ENCODE results near the gene CLIP1. TPM values are rescaled to one million over a fixed set of nuclear protein-coding genes. Genes with fewer than 3 reads are reported as not detected.

The CLIP1 gene
- total RNA-seq, 1 donor from 2014 or later, result 70.0 TPM

DNA sequence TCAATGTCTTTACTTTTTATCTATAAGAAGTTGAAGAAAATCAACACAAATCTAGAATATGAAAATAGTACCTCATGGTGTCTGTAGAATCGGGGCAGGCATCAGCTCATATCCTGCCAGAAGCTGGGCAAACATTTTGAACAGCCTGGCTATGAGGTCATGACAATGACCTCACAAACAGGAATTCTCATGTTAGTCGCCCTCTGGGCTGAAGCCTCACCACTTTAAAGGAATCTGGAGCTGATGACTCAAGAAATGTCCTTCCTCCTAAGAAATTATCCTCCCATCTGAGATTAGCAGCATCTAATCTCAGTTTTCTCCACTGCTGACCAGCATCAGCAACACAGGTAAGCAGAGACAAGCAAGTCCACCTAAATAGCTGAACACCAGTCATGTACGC lies 27.1 kb downstream of the CLIP1 start:
- H4K20me1 ChIP-seq (ENCODE audit: insufficient read depth, low read length), result peaks cover 11% of the 10 kb centered on the region
- peak overlapping the region; percentile 22 for H3K4me2 ChIP-seq (ENCODE audit: low read length)
- peaks cover 19% of the 10 kb centered on the region for H3K4me1 ChIP-seq (ENCODE audit: insufficient read depth, low read length)
- H3K36me3 Mint-ChIP-seq (ENCODE audit: low read depth, unreplicated experiment), result peaks cover 5% of the 10 kb centered on the region
- peak overlapping the region; percentile 29 for H3K4me3 Mint-ChIP-seq (ENCODE audit: unreplicated experiment)
- H3K79me2 ChIP-seq (ENCODE audit: insufficient read depth, low read length), result peaks cover 76% of the 10 kb centered on the region
- H3K9me3 Mint-ChIP-seq (ENCODE audit: unreplicated experiment), result no peaks in the 10 kb centered on the region
- no peaks in the 10 kb centered on the region for H3K27me3 Mint-ChIP-seq (ENCODE audit: low read depth, unreplicated experiment)
- H3K27me3 ChIP-seq (ENCODE audit: insufficient read depth, low read length), result no peaks in the 10 kb centered on the region
- no peak overlapping the region for H3K4me3 ChIP-seq (ENCODE audit: insufficient read depth, low read depth, low read length)
- TF ChIP-seq, protein P1, sequence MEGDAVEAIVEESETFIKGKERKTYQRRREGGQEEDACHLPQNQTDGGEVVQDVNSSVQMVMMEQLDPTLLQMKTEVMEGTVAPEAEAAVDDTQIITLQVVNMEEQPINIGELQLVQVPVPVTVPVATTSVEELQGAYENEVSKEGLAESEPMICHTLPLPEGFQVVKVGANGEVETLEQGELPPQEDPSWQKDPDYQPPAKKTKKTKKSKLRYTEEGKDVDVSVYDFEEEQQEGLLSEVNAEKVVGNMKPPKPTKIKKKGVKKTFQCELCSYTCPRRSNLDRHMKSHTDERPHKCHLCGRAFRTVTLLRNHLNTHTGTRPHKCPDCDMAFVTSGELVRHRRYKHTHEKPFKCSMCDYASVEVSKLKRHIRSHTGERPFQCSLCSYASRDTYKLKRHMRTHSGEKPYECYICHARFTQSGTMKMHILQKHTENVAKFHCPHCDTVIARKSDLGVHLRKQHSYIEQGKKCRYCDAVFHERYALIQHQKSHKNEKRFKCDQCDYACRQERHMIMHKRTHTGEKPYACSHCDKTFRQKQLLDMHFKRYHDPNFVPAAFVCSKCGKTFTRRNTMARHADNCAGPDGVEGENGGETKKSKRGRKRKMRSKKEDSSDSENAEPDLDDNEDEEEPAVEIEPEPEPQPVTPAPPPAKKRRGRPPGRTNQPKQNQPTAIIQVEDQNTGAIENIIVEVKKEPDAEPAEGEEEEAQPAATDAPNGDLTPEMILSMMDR (IDR thresholded peaks at IDR 0.05; ENCODE audit: insufficient read depth, low read depth, low read length), result no peak
- TF ChIP-seq EZH2 (IDR thresholded peaks at IDR 0.05; ENCODE audit: insufficient read depth, low read length), result no peak
- DNase-seq (ENCODE audit: low read depth) (peak; percentile 83), FAIRE-seq (no peak)
- peak overlapping the region; percentile 97 for H3K27ac Mint-ChIP-seq (ENCODE audit: unreplicated experiment)
- H3K9me3 ChIP-seq (ENCODE audit: insufficient read depth, low read depth, low read length), result no peaks in the 10 kb centered on the region
- peak overlapping the region; percentile 56 for H3K9ac ChIP-seq (ENCODE audit: low read length)
- no peak overlapping the region for H2AFZ ChIP-seq (ENCODE audit: low read depth, low read length)
- H3K27ac ChIP-seq (ENCODE audit: low read depth, low read length), result peak overlapping the region; percentile 54
- no peaks in the 10 kb centered on the region for H3K36me3 ChIP-seq (ENCODE audit: insufficient read depth, low read length)
- H3K4me1 Mint-ChIP-seq (ENCODE audit: low read depth, unreplicated experiment), result peaks cover 23% of the 10 kb centered on the region

DNA sequence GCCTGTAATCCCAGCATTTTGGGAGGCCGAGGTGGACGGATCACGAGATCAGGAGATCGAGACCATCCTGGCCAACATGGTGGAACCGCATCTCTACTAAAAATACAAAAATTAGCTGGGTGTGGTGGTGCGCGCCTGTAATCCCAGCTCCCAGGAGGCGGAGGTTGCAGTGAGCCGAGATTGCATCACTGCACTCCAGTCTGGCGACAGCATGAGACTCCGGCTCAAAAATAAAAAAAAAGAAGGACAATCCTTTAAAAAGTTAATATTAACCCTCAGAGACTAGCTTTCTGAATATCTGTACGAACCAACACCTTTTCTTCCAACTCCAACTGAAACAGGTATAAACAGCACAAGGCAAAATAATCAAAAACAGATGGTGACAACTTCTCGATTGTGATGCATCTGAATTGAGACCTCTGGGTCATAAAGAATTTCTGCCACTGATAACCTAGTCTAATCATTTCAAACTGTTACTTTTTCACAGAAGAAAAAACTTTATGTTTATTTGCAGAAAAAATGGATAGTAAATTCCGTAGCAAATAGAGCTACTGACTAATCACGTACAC lies 27.8 kb downstream of the CLIP1 start:
- Histone ChIP-seq H3K27me3 (ENCODE audit: insufficient read depth, low read length) (no peaks in the 10 kb centered on the region), H3K9me3 (ENCODE audit: insufficient read depth, low read depth, low read length) (no peaks in the 10 kb centered on the region), H3K4me1 (ENCODE audit: insufficient read depth, low read length) (peaks cover 13% of the 10 kb centered on the region), H4K20me1 (ENCODE audit: insufficient read depth, low read length) (peaks cover 11% of the 10 kb centered on the region), H3K79me2 (ENCODE audit: insufficient read depth, low read length) (peaks cover 80% of the 10 kb centered on the region), H3K4me3 (ENCODE audit: insufficient read depth, low read depth, low read length) (no peak overlapping the region), H2AFZ (ENCODE audit: low read depth, low read length) (no peak overlapping the region), H3K27ac (ENCODE audit: low read depth, low read length) (peak overlapping the region; percentile 54), H3K4me2 (ENCODE audit: low read length) (peak overlapping the region; percentile 22), H3K36me3 (ENCODE audit: insufficient read depth, low read length) (no peaks in the 10 kb centered on the region), H3K9ac (ENCODE audit: low read length) (peak overlapping the region; percentile 56)
- H3K36me3 Mint-ChIP-seq (ENCODE audit: low read depth, unreplicated experiment), result peaks cover 7% of the 10 kb centered on the region
- H3K4me3 Mint-ChIP-seq (ENCODE audit: unreplicated experiment), result no peak overlapping the region
- peak overlapping the region; percentile 97 for H3K27ac Mint-ChIP-seq (ENCODE audit: unreplicated experiment)
- FAIRE-seq, result no peak
- H3K9me3 Mint-ChIP-seq (ENCODE audit: unreplicated experiment), result no peaks in the 10 kb centered on the region
- no peaks in the 10 kb centered on the region for H3K27me3 Mint-ChIP-seq (ENCODE audit: low read depth, unreplicated experiment)
- peaks cover 17% of the 10 kb centered on the region for H3K4me1 Mint-ChIP-seq (ENCODE audit: low read depth, unreplicated experiment)
- no peak for DNase-seq (ENCODE audit: low read depth)
- no peak for TF ChIP-seq EZH2 (IDR thresholded peaks at IDR 0.05; ENCODE audit: insufficient read depth, low read length)
- TF ChIP-seq, protein P1 (IDR thresholded peaks at IDR 0.05; ENCODE audit: insufficient read depth, low read depth, low read length), result no peak

DNA sequence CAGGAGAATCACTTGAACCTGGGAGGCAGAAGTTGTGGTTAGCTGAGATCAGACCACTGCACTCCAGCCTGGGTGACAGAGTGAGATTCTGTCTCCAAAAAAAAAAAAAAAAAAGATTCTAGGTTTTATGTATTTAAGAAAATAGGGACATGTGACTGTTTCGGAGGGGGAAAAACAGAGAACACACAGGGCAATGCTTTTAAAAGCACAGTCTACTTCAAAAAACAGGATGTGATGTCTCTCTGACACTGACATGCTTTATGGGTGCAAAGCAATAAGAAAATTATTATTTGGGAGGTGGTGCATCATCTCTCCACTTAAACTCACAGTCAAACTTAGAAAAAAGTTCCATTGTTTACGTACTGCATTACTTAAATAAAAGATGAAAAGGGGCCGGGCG lies 28.7 kb downstream of the CLIP1 start:
- Histone ChIP-seq H3K9ac (ENCODE audit: low read length) (no peak overlapping the region), H2AFZ (ENCODE audit: low read depth, low read length) (no peak overlapping the region), H4K20me1 (ENCODE audit: insufficient read depth, low read length) (peaks cover 11% of the 10 kb centered on the region), H3K36me3 (ENCODE audit: insufficient read depth, low read length) (no peaks in the 10 kb centered on the region), H3K9me3 (ENCODE audit: insufficient read depth, low read depth, low read length) (no peaks in the 10 kb centered on the region), H3K27ac (ENCODE audit: low read depth, low read length) (no peak overlapping the region), H3K4me3 (ENCODE audit: insufficient read depth, low read depth, low read length) (no peak overlapping the region), H3K27me3 (ENCODE audit: insufficient read depth, low read length) (no peaks in the 10 kb centered on the region), H3K4me2 (ENCODE audit: low read length) (no peak overlapping the region), H3K4me1 (ENCODE audit: insufficient read depth, low read length) (peaks cover 5% of the 10 kb centered on the region), H3K79me2 (ENCODE audit: insufficient read depth, low read length) (peaks cover 83% of the 10 kb centered on the region)
- peaks cover 9% of the 10 kb centered on the region for H3K4me1 Mint-ChIP-seq (ENCODE audit: low read depth, unreplicated experiment)
- H3K27ac Mint-ChIP-seq (ENCODE audit: unreplicated experiment), result peak overlapping the region; percentile 34
- DNase-seq (ENCODE audit: low read depth) (no peak), FAIRE-seq (no peak)
- no peak overlapping the region for H3K4me3 Mint-ChIP-seq (ENCODE audit: unreplicated experiment)
- H3K27me3 Mint-ChIP-seq (ENCODE audit: low read depth, unreplicated experiment), result no peaks in the 10 kb centered on the region
- no peaks in the 10 kb centered on the region for H3K9me3 Mint-ChIP-seq (ENCODE audit: unreplicated experiment)
- peaks cover 9% of the 10 kb centered on the region for H3K36me3 Mint-ChIP-seq (ENCODE audit: low read depth, unreplicated experiment)
- TF ChIP-seq EZH2 (IDR thresholded peaks at IDR 0.05; ENCODE audit: insufficient read depth, low read length), result no peak
- TF ChIP-seq, protein P1 (IDR thresholded peaks at IDR 0.05; ENCODE audit: insufficient read depth, low read depth, low read length), result no peak
